Esophagus muscularis mucosa (tissue), 4 donors: ENCODE data around the gene ARPC1A. TPM values are rescaled to one million over a fixed set of nuclear protein-coding genes. Genes with fewer than 3 reads are reported as not detected.
"Not testable (repeated sequence)": the region's sequence is repeated elsewhere in the genome, so short reads cannot be mapped to it uniquely, and the experiment has no call there.

Experiments used
- DNase-seq: peaks from one replicate; pipeline ENCODE4 v3.0.0-alpha.2; 2017; ENCODE audit errors: extremely low spot score
- H3K27ac ChIP-seq, 4 donors: fragments of 200-600 bp; sonication (generic); replicated peaks in 1 of 4; 1 replicate in 3 of 4; 2 replicates in 1 of 4; pipeline ENCODE4 v1.5.1; 2016 to 2019; ENCODE audit warnings: mild to moderate bottlenecking in 1 of 4
- H3K27me3 ChIP-seq, 4 donors: fragments of 200-600 bp; sonication (generic); one replicate each; pipeline versions ENCODE4 v1.5.1 to v1.6.0; 2016 to 2019
- H3K36me3 ChIP-seq, 4 donors: fragments of 200-600 bp; sonication (generic); one replicate each; pipeline ENCODE4 v1.5.1; 2016 to 2019
- H3K4me1 ChIP-seq, 4 donors: fragments of 200-600 bp; sonication (generic); one replicate each; pipeline ENCODE4 v1.5.1; 2016 to 2019
- H3K4me3 ChIP-seq, 4 donors: fragments of 200-600 bp; sonication (generic); 1 replicate in 2 of 4; 2 replicates in 2 of 4; pipeline ENCODE4 v1.5.1; 2016 to 2019; ENCODE audit warnings: mild to moderate bottlenecking in 4 of 4, moderate library complexity in 1 of 4
- H3K9me3 ChIP-seq, 4 donors: fragments of 200-600 bp; sonication (generic); 1 replicate in 3 of 4; 2 replicates in 1 of 4; pipeline ENCODE4 v1.5.1; 2016 to 2019
- CTCF ChIP-seq, 3 experiments: fragments of 200-600 bp in 2 of 3; fragments of 450-650 bp in 1 of 3; sonication (generic) in 2 of 3; IDR thresholded peaks; one replicate each; pipeline ENCODE4 v1.5.1; 2017 to 2019; ENCODE audit warnings: antibody characterized with exemption in 3 of 3, mild to moderate bottlenecking in 2 of 3, moderate library complexity in 1 of 3
- EP300 ChIP-seq: sonication (generic); formaldehyde crosslinking; IDR thresholded peaks from one replicate; pipeline ENCODE4 v1.6.1; 2017; ENCODE audit warnings: antibody characterized with exemption
- POLR2A ChIP-seq: fragments of 450-650 bp; IDR thresholded peaks from one replicate; pipeline ENCODE4 v1.6.1; 2017; ENCODE audit warnings: antibody characterized with exemption, moderate library complexity, mild to moderate bottlenecking, low read depth
- POLR2AphosphoS5 ChIP-seq, 2 donors: sonication (generic); formaldehyde crosslinking; IDR thresholded peaks; one replicate each; pipeline ENCODE4 v1.6.1; 2017; ENCODE audit warnings: antibody characterized with exemption in 2 of 2
- WGBS: methylation state at CpG from one replicate; pipeline ENCODE4 v1.1.5; 2018; 5-methylcytosine and 5-hydroxymethylcytosine counted together
- intact Hi-C: fragments of 100-400 bp; cut with DNase I; formaldehyde crosslinking; loops from one replicate; pipeline ENCODE4 v1.15.1; 2023
- total RNA-seq, 4 donors: library from RNA; depleted of rRNA; stranded (reverse); fragments of >200 nt; gene quantifications; one replicate each; pipeline versions ENCODE4 v1.1.0 to v1.2.1, GENCODE V29; 2016

Gene ARPC1A
- total RNA-seq, 4 donors from 2014 or later: 83.1 to 105 (median 99.8) TPM

GRCh38 chr7:99374111-99375064, 48.7 kb downstream of the ARPC1A start, which contains the start of gene ARPC1B:
TSS of gene ARPC1B (plus strand) at chr7:99374730. CDS start at chr7:99385715, 10,985 bp downstream.
- H3K36me3 ChIP-seq: peaks cover 3 to 24% (median 15%) of the 10 kb centered on the region in 4 donors
- TF ChIP-seq POLR2AphosphoS5 (IDR thresholded peaks at IDR 0.05) (peak; percentile 31 to 83), EP300 (no peak), POLR2A (no peak), CTCF (IDR thresholded peaks at IDR 0.05) (no peak)
- intact Hi-C loops: no loop called here
- peak within 1 kb of the TSS; percentile 80 to 93 (median 90) for H3K27ac ChIP-seq
- H3K27me3 ChIP-seq: no peaks in the 10 kb centered on the region
- peaks cover 32 to 53% (median 47%) of the 10 kb centered on the region in 4 donors for H3K4me1 ChIP-seq
- 7% methylated on average over 14 of the region's 95 CpGs for WGBS
- peak within 1 kb of the TSS; percentile 86 to 99 (median 92) for H3K4me3 ChIP-seq
- no peaks in the 10 kb centered on the region for H3K9me3 ChIP-seq
- peak; percentile 94 for DNase-seq

- 23% methylated on average over 9 of the region's 58 CpGs for WGBS
- Histone ChIP-seq H3K9me3 (no peaks in the 10 kb centered on the region), H3K36me3 (peaks cover 3 to 24% (median 14%) of the 10 kb centered on the region in 4 donors), H3K27me3 (no peaks in the 10 kb centered on the region), H3K4me1 (peaks cover 40 to 60% (median 54%) of the 10 kb centered on the region in 4 donors), H3K4me3 (peak overlapping the region; percentile 86 to 99 (median 92)), H3K27ac (peak overlapping the region; percentile 80 to 93 (median 90))
- TF ChIP-seq POLR2A (no peak), CTCF (IDR thresholded peaks at IDR 0.05) (no peak), EP300 (no peak), POLR2AphosphoS5 (IDR thresholded peaks at IDR 0.05) (peak; percentile 66 to 76)
- DNase-seq: peak; percentile 93
- intact Hi-C loops: no loop called here
Measured at GRCh38 chr7:99375070-99375807, 49.5 kb downstream of the ARPC1A start.

- WGBS: 25% methylated on average over 6 of the region's 7 CpGs
- peaks cover 54 to 58% (median 57%) of the 10 kb centered on the region in 4 donors for H3K4me1 ChIP-seq
- H3K27me3 ChIP-seq: no peaks in the 10 kb centered on the region
- no peaks in the 10 kb centered on the region for H3K9me3 ChIP-seq
- H3K4me3 ChIP-seq: peak overlapping the region; percentile 27 to 44 (median 29)
- peak; percentile 93 for DNase-seq
- intact Hi-C loops: no loop called here
- TF ChIP-seq CTCF (IDR thresholded peaks at IDR 0.05) (peak in 1 of 3 experiments; percentile 23), POLR2A (no peak), POLR2AphosphoS5 (IDR thresholded peaks at IDR 0.05) (peak; percentile 58 to 72), EP300 (no peak)
- H3K36me3 ChIP-seq: peaks cover 3 to 24% (median 23%) of the 10 kb centered on the region in 4 donors
- peak overlapping the region; percentile 77 to 90 (median 86) for H3K27ac ChIP-seq
Measured at GRCh38 chr7:99379043-99379577, 53.4 kb downstream of the ARPC1A start.

- H3K36me3 ChIP-seq: peaks cover 3 to 24% (median 23%) of the 10 kb centered on the region in 4 donors
- 54% methylated on average over 7 of the region's 7 CpGs for WGBS
Measured at GRCh38 chr7:99379693-99380031, 54.0 kb downstream of the ARPC1A start.

More at GRCh38 chr7:99379693-99380031, 54.0 kb downstream of the ARPC1A start:
- DNase-seq, H3K27me3 ChIP-seq, H3K9me3 ChIP-seq, intact Hi-C loops: not testable (repeated sequence)
- peaks cover 51 to 54% (median 53%) of the 10 kb centered on the region in 4 donors for H3K4me1 ChIP-seq
- H3K4me3 ChIP-seq: peak overlapping the region; percentile 27 to 44 (median 29)
- peak overlapping the region; percentile 77 to 90 (median 86) for H3K27ac ChIP-seq
